GM13976 (cell line): ENCODE data around the gene CEP135.

Experiments used
- DNase-seq: peaks from one replicate; pipeline ENCODE4 v3.0.0; 2012; ENCODE audit warnings: low spot score
- in situ Hi-C: fragments of 300-500 bp; cut with MboI; formaldehyde crosslinking; loops from one replicate; pipeline ENCODE4 v1.12.0; 2022; ENCODE audit warnings: low sequenced_read_pairs, mixed read lengths, inconsistent platforms; ENCODE audit not compliant: unreplicated experiment
- TF ChIP-seq, protein P1 (sequence below): IDR thresholded peaks from 2 replicates; pipeline ENCODE4 v1.5.1; 2012; ENCODE audit warnings: borderline replicate concordance, mild to moderate bottlenecking; ENCODE audit not compliant: insufficient read depth; ENCODE audit errors: extremely low read depth, missing control alignments, control extremely low read depth

The CEP135 gene

DNA sequence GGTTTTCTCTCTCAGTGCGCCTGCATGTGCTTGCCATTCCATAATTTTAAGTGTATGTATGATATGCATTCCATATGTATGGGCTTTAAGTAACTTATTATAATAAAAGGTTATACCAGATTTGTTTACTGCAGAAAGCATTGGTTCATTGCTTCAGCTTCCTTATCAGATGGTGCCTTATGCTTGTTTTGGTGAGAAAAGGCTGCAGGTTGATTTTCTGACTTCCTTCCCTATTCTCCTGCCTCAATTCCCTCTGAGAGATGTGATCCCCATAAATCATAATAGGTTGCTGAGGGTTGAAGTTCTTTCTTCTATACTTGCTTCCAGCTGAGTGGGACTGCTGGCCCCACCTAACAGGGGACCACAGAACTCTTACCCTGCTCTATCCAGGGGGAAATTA, 10.3 kb upstream of the CEP135 start:
- in situ Hi-C loops = no loop called here
- no peak for DNase-seq
- TF ChIP-seq, protein P1, sequence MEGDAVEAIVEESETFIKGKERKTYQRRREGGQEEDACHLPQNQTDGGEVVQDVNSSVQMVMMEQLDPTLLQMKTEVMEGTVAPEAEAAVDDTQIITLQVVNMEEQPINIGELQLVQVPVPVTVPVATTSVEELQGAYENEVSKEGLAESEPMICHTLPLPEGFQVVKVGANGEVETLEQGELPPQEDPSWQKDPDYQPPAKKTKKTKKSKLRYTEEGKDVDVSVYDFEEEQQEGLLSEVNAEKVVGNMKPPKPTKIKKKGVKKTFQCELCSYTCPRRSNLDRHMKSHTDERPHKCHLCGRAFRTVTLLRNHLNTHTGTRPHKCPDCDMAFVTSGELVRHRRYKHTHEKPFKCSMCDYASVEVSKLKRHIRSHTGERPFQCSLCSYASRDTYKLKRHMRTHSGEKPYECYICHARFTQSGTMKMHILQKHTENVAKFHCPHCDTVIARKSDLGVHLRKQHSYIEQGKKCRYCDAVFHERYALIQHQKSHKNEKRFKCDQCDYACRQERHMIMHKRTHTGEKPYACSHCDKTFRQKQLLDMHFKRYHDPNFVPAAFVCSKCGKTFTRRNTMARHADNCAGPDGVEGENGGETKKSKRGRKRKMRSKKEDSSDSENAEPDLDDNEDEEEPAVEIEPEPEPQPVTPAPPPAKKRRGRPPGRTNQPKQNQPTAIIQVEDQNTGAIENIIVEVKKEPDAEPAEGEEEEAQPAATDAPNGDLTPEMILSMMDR = no peak

GRCh38 chr4:55939421-55939820, 9.3 kb upstream of the CEP135 start:
- in situ Hi-C loops = no loop called here
- DNase-seq = no peak
- TF ChIP-seq, protein P1 = no peak

- TF ChIP-seq, protein P1 = no peak
- in situ Hi-C loops = no loop called here
- DNase-seq = no peak
Observed at GRCh38 chr4:55941881-55942396, 6.8 kb upstream of the CEP135 start.

GRCh38 chr4:55947254-55947882, 1.4 kb upstream of the CEP135 start:
- in situ Hi-C loops = no loop called here
- peak; percentile 43 for DNase-seq

GRCh38 chr4:55947912-55948725, 626 bp upstream of the CEP135 start:
- TF ChIP-seq, protein P1 = no peak
- in situ Hi-C loops = no loop called here
- peak; percentile 55 for DNase-seq

More at GRCh38 chr4:55947254-55947882, 1.4 kb upstream of the CEP135 start:
- TF ChIP-seq, protein P1 = no peak

GRCh38 chr4:55949482-55949802, 697 bp downstream of the CEP135 start:
- in situ Hi-C loops = no loop called here
- no peak for DNase-seq
- TF ChIP-seq, protein P1 = no peak
